CD4-positive, alpha-beta T cell treated with Interleukin-12 subunit alpha and Interleukin-12 subunit beta, for 1 hour (primary cell): ENCODE data around the gene TRIM17.

Source experiments
- DNase-seq: peaks from one replicate; pipeline ENCODE4 v3.0.0-alpha.2; 2020

TRIM17 gene

GRCh38 chr1:228399531-228400236 is 17.0 kb downstream of the TRIM17 start:
- no peak for DNase-seq

GRCh38 chr1:228398741-228399461 is 17.8 kb downstream of the TRIM17 start:
- DNase-seq: no peak

GRCh38 chr1:228397966-228398365 is 18.7 kb downstream of the TRIM17 start:
- DNase-seq: no peak

GRCh38 chr1:228396770-228397662 is 19.6 kb downstream of the TRIM17 start:
- DNase-seq: no peak

- no peak for DNase-seq
These were observed 21.9 kb downstream of the TRIM17 start for GRCh38 chr1:228394571-228395394.

- no peak for DNase-seq
These were observed 22.7 kb downstream of the TRIM17 start for GRCh38 chr1:228393811-228394570.

- no peak for DNase-seq
These were observed 23.4 kb downstream of the TRIM17 start for GRCh38 chr1:228393268-228393701.

- DNase-seq: no peak
These were observed 24.3 kb downstream of the TRIM17 start for GRCh38 chr1:228392111-228392936.

- DNase-seq: no peak
These were observed 25.1 kb downstream of the TRIM17 start for GRCh38 chr1:228391411-228392020.

- no peak for DNase-seq
These were observed 26.0 kb downstream of the TRIM17 start for GRCh38 chr1:228390649-228391048.

GRCh38 chr1:228387321-228387720 is 29.3 kb downstream of the TRIM17 start:
- no peak for DNase-seq

GRCh38 chr1:228385232-228385631 is 31.4 kb downstream of the TRIM17 start:
- DNase-seq: no peak

GRCh38 chr1:228383773-228384172 is 32.9 kb downstream of the TRIM17 start:
- DNase-seq: no peak

- no peak for DNase-seq
These were observed 35.3 kb downstream of the TRIM17 start for GRCh38 chr1:228381356-228381755.

- no peak for DNase-seq
These were observed 37.0 kb downstream of the TRIM17 start for GRCh38 chr1:228379666-228380065.

GRCh38 chr1:228378873-228379460 is 37.7 kb downstream of the TRIM17 start:
- DNase-seq: no peak

- DNase-seq: peak; percentile 64
These were observed 38.4 kb downstream of the TRIM17 start for GRCh38 chr1:228378090-228378872.

- DNase-seq: no peak
These were observed 39.0 kb downstream of the TRIM17 start for GRCh38 chr1:228377664-228378089.
